Natural killer cell (primary cell): ENCODE results near the gene PGBD2. TPM values are rescaled to one million over a fixed set of nuclear protein-coding genes. Genes with fewer than 3 reads are reported as not detected.

Source experiments
- ATAC-seq, 3 donors: fragments of 150-1000 bp in 2 of 3; fragments of 200-7000 bp in 1 of 3; cut with Tn5 transposase; 1 replicate in 1 of 3; 2 replicates in 2 of 3; pipeline ENCODE4 v1.10.0; 2021; ENCODE audit warnings: mild to moderate bottlenecking in 2 of 3, moderate library complexity in 2 of 3
- DNase-seq, 2 donors: peaks; one replicate each; pipeline versions ENCODE4 v3.0.0 to v3.0.0-alpha.2; 2013 to 2021; ENCODE audit warnings: mixed read lengths in 1 of 2
- H3K27ac ChIP-seq: one replicate; pipeline ENCODE4 v1.5.1; 2013; ENCODE audit warnings: mild to moderate bottlenecking, low read length
- H3K27me3 ChIP-seq: one replicate; pipeline ENCODE4 v1.6.1; 2013; ENCODE audit warnings: low read length; ENCODE audit not compliant: control insufficient read depth, insufficient read depth
- H3K36me3 ChIP-seq: one replicate; pipeline ENCODE4 v1.6.1; 2013; ENCODE audit warnings: low read length; ENCODE audit not compliant: control insufficient read depth, insufficient read depth
- H3K4me1 ChIP-seq: one replicate; pipeline ENCODE4 v1.6.1; 2013; ENCODE audit warnings: low read length; ENCODE audit not compliant: control insufficient read depth, insufficient read depth
- H3K4me3 ChIP-seq: one replicate; pipeline ENCODE4 v1.5.1; 2013; ENCODE audit warnings: low read length
- H3K9me3 ChIP-seq: one replicate; pipeline ENCODE4 v1.6.1; 2013; ENCODE audit warnings: low read length; ENCODE audit not compliant: control insufficient read depth, insufficient read depth
- H3K27ac Mint-ChIP-seq, 2 donors: one replicate each; pipeline ENCODE4 v1.8.0; 2022; ENCODE audit warnings: mild to moderate bottlenecking in 2 of 2, mixed read lengths in 2 of 2, moderate library complexity in 1 of 2
- H3K27me3 Mint-ChIP-seq, 2 donors: one replicate each; pipeline ENCODE4 v1.8.0; 2022; ENCODE audit warnings: low read depth in 2 of 2, mixed read lengths in 2 of 2
- H3K36me3 Mint-ChIP-seq: one replicate; pipeline ENCODE4 v1.8.0; 2022; ENCODE audit warnings: mixed read lengths
- H3K4me1 Mint-ChIP-seq, 2 donors: one replicate each; pipeline ENCODE4 v1.8.0; 2022; ENCODE audit warnings: mixed read lengths in 2 of 2
- H3K4me3 Mint-ChIP-seq: one replicate; pipeline ENCODE4 v1.8.0; 2022; ENCODE audit warnings: mild to moderate bottlenecking, moderate library complexity, mixed read lengths
- H3K9me3 Mint-ChIP-seq, 2 donors: one replicate each; pipeline ENCODE4 v1.8.0; 2022; ENCODE audit warnings: mixed read lengths in 2 of 2
- CTCF ChIP-seq: fragments of 200-600 bp; IDR thresholded peaks from one replicate; pipeline ENCODE4 v1.8.0; 2022; ENCODE audit warnings: antibody characterized with exemption
- WGBS: methylation state at CpG from one replicate; pipeline ENCODE4 v1.1.7; 2013; ENCODE audit warnings: missing lambda C conversion rate; ENCODE audit not compliant: insufficient coverage; 5-methylcytosine and 5-hydroxymethylcytosine counted together
- intact Hi-C: fragments of 100-400 bp; cut with micrococcal nuclease; formaldehyde crosslinking; loops from one replicate; pipeline ENCODE4 v1.14.2; 2022
- total RNA-seq, 4 donors: library from RNA; stranded (reverse); fragments of 120-200 nt in 1 of 4; gene quantifications; one replicate each; pipeline versions ENCODE4 v1.2.3 to v1.2.4, GENCODE V29; 2013 to 2022

The PGBD2 gene
- total RNA-seq, 3 donors from 2014 or later (not counting 1 experiment from before 2014, with no cell fraction given), result 3.1 to 9.2 (median 6.2) TPM

GRCh38 chr1:248891758-248892157, 14.3 kb upstream of the PGBD2 start:
- ATAC-seq (no peak), DNase-seq (no peak)
- Histone ChIP-seq H3K9me3 (no peaks in the 10 kb centered on the region), H3K36me3 (no peaks in the 10 kb centered on the region), H3K4me3 (no peak overlapping the region), H3K4me1 (no peaks in the 10 kb centered on the region), H3K27ac (no peak overlapping the region), H3K27me3 (no peaks in the 10 kb centered on the region)
- Mint-ChIP-seq H3K27ac (no peak overlapping the region), H3K27me3 (peaks cover 12 to 24% of the 10 kb centered on the region in 2 donors), H3K9me3 (no peaks in the 10 kb centered on the region), H3K4me3 (no peak overlapping the region), H3K36me3 (no peaks in the 10 kb centered on the region), H3K4me1 (peaks cover 0 to 13% of the 10 kb centered on the region in 2 donors)
- intact Hi-C loops, result no loop called here
- no peak for TF ChIP-seq CTCF
- 67% methylated on average over 1 of the region's 2 CpGs for WGBS

GRCh38 chr1:248892590-248892989, 13.4 kb upstream of the PGBD2 start:
- Histone ChIP-seq H3K27ac (no peak overlapping the region), H3K9me3 (no peaks in the 10 kb centered on the region), H3K4me3 (no peak overlapping the region), H3K27me3 (peaks cover under 1% of the 10 kb centered on the region), H3K36me3 (no peaks in the 10 kb centered on the region), H3K4me1 (no peaks in the 10 kb centered on the region)
- H3K4me1 Mint-ChIP-seq, result peaks cover 0 to 13% of the 10 kb centered on the region in 2 donors
- no peaks in the 10 kb centered on the region for H3K36me3 Mint-ChIP-seq
- no peak overlapping the region for H3K27ac Mint-ChIP-seq
- H3K4me3 Mint-ChIP-seq, result no peak overlapping the region
- TF ChIP-seq CTCF, result no peak
- intact Hi-C loops, result no loop called here
- H3K27me3 Mint-ChIP-seq, result peaks cover 12 to 24% of the 10 kb centered on the region in 2 donors
- no peaks in the 10 kb centered on the region for H3K9me3 Mint-ChIP-seq
- ATAC-seq, result no peak
- no peak for DNase-seq
- WGBS, result 91% methylated on average over 1 of the region's 1 CpG

- intact Hi-C loops, result no loop called here
- H3K36me3 Mint-ChIP-seq, result no peaks in the 10 kb centered on the region
- no peaks in the 10 kb centered on the region for H3K36me3 ChIP-seq
- H3K27me3 Mint-ChIP-seq, result peaks cover 24 to 41% of the 10 kb centered on the region in 2 donors
- no peaks in the 10 kb centered on the region for H3K9me3 ChIP-seq
- H3K27me3 ChIP-seq, result peaks cover 10% of the 10 kb centered on the region
- H3K27ac ChIP-seq, result no peak overlapping the region
- H3K4me3 Mint-ChIP-seq, result no peak overlapping the region
- no peak overlapping the region for H3K27ac Mint-ChIP-seq
- no peaks in the 10 kb centered on the region for H3K9me3 Mint-ChIP-seq
- no peak for ATAC-seq
- H3K4me3 ChIP-seq, result no peak overlapping the region
- H3K4me1 Mint-ChIP-seq, result peaks cover 0 to 9% of the 10 kb centered on the region in 2 donors
- DNase-seq, result no peak
- TF ChIP-seq CTCF, result no peak
- no peaks in the 10 kb centered on the region for H3K4me1 ChIP-seq
Measured at GRCh38 chr1:248894837-248895236, 11.2 kb upstream of the PGBD2 start.
